Fibroblast of skin of left quadriceps (primary cell): ENCODE results near the gene HIRIP3.

ENCODE experiments used
- DNase-seq, 2 experiments: peaks; one replicate each; pipeline ENCODE4 v3.0.0-alpha.2; 2013; ENCODE audit warnings: low read depth in 2 of 2

The HIRIP3 gene

DNA sequence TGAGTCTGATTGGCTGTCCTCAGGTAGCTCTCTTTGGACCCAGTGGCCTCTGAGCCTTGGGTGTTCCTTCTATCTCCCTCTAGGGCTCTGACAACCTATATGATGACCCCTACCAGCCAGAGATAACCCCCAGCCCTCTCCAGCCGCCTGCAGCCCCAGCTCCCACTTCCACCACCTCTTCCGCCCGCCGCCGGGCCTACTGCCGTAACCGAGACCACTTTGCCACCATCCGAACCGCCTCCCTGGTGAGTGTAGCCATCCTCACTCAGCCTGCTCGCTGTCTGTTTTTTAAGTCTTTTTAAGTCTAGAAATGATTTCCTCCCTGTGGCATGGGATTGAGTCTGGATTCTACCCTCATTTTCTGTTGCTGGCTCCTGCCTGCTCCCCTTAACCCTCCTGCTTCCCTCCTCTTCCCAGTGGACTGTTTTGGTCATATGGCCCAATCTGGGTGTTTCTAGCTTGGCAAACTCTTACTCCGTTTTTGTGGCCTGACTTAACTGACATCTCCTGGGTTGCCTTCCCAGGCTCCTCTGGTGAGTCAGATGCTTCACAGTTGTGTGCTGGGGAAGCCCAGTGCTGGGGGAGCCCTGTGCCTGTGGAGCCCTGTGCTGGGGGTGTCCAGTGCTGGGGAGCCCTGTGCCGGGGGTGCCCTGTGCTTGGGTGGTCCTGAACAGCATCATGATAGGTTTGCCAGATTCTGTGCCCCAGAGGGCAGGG is 11.8 kb downstream of the HIRIP3 start:
- no peak for DNase-seq

DNA sequence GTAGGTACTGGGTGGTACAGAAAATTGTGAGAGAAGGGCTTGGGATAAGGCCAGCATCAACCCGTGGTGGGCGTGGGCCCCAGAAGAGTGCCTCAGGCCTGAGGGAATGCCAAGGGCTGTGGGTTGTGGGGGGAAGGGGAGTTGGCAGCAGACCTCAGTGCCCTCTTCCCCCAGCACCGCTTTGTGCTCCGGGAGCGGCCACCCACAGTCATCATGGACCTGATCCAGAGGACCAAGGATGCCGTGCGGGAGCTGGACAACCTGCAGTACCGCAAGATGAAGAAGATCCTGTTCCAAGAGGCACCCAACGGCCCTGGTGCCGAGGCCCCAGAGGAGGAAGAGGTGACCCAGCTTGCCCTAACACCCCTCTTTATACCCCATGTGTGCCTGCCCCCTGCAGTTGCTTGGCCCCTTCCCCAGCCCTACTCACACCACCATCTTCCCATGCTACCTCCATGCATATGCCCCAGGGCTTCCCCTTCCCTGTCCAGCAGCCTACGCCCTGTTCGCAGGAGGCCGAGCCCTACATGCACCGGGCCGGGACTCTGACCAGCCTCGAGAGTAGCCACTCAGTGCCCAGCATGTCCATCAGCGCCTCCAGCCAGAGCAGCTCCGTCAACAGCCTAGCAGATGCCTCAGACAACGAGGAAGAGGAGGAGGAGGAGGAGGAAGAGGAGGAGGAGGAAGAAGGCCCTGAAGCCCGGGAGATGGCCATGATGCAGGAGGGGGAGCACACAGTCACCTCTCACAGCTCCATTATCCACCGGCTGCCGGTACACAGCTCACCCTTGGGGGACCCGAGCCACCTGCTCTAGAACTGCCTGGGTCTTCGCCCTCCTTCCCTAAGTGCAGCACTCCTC is 12.6 kb downstream of the HIRIP3 start:
- DNase-seq = no peak

DNA sequence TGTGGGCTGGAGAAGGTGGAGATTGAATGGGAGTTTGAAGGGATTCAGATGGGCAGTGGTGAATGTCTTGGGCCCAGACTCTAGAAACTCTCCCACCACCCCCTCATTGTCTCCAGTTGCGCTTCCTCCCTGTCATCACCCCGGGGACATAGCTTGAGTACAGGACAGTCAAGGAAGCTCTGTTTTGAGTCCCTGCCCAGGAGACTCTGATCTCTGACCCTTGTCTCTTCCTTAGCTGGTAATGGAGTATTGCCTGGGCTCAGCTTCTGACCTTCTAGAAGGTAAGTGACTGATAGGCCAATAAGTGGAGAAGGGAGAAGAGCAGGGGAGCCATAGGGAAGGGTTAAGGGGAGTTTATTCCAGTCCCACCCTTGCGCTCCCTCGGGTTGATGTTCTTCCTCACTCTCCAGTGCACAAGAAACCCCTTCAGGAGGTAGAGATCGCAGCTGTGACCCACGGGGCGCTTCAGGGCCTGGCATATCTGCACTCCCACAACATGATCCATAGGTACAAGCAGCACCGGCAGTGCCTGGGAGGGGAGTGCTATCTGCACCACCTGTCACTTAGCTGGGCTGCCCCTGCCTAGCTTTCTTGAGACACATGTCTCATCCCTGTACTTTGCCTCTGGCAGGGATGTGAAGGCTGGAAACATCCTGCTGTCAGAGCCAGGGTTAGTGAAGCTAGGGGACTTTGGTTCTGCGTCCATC is 16.7 kb downstream of the HIRIP3 start:
- DNase-seq = no peak

DNA sequence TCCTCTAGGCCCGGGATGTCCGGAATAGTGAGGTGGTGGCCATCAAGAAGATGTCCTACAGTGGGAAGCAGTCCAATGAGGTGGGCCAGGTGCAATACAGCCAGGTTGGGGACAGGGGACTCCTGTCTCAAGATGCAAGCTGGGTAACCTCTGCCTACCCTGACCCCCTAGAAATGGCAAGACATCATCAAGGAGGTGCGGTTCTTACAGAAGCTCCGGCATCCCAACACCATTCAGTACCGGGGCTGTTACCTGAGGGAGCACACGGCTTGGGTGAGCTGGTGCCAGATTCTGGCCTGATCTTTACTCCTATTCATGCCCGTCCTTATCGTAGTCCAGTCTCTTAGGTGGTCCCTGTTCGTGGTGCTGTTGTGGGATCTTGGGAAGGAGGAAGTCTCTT is 17.3 kb downstream of the HIRIP3 start:
- no peak for DNase-seq

DNA sequence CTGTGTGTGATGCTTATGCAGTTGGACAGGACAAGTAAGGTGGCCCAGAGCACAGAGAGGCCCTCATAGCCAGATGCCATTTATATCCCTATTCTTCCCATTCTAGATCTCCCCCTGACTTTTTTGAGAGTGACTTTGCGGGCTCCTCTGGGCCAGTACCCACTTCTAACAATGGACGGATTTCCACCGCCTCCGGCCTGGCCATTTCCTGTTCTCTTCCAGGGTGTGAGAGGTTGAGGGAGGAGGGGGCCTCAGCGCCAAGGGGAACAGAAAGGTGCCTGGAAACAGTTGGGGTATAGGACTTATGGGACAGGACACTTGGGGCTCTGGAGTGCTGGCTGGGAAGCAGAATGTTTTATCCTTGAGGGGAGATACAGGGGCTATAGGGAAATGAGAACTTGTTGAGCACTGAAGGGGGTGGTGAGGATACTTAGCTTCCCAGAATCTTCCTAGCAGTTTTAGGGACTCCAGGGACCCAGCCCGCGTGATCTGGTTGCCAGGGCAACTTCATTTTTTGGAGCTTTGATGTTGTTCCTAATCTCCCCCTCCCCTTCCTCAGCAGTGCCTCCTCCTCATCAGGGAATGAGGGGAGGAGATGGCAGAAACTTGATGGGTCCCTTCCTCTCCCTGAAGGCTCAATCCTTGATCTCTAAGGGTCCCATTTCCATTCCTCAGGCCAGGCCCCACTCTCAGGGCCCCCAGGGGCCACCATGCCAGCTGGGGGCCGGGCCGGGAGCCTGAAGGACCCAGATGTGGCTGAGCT is 18.2 kb downstream of the HIRIP3 start:
- no peak for DNase-seq

DNA sequence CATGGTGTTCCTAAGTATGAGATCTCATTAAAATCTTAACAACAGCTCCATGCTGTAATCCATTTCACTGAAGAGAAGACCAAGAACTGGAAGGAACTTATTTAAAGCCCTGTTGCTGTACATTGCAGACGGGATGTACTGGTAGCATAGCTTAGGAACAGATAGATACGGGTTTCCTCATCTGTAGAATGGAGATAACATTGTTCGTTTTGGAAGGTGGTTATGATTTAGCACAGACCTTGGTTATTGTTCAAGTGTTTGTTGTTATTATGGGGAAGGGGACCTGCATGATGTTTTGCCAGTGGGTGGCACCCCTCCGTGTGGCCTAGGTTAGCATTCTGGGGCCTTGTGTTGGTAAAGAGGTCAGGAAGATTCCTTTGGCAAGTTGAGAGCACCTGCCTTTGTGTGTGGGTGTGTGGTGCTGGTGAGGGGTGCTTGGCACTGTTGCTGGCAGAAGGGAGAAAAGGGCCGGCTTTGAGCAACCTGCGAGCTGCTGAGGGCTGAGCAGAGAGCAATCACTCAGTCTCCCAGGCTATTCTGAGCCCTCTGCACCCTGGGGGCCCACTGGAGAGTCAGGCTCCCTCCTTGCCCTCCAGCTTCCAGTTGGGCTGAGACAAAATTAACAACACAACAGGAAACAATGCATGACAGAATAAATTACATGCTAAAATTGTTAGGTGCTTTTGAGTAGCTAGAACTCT is 19.5 kb downstream of the HIRIP3 start:
- no peak for DNase-seq

DNA sequence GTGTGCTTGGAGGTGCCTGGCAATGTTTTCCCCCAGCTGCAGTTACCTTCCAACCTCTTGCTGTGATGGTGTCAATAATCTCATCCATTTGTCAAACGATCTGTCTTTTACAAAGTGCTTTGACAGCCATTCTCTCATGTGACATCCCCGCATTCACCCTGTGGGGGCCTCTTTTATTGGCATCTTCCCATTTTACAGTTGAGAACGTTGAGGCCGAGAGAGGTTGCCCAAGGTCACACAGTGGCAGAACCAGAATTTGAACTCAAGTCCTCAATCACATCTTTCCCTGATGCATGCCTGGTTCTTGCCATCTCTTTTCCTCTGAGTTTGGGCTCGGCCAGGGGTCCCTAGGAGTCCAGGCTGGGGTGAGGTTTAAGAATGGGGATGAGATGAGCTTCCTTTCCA is 20.3 kb downstream of the HIRIP3 start:
- no peak for DNase-seq

DNA sequence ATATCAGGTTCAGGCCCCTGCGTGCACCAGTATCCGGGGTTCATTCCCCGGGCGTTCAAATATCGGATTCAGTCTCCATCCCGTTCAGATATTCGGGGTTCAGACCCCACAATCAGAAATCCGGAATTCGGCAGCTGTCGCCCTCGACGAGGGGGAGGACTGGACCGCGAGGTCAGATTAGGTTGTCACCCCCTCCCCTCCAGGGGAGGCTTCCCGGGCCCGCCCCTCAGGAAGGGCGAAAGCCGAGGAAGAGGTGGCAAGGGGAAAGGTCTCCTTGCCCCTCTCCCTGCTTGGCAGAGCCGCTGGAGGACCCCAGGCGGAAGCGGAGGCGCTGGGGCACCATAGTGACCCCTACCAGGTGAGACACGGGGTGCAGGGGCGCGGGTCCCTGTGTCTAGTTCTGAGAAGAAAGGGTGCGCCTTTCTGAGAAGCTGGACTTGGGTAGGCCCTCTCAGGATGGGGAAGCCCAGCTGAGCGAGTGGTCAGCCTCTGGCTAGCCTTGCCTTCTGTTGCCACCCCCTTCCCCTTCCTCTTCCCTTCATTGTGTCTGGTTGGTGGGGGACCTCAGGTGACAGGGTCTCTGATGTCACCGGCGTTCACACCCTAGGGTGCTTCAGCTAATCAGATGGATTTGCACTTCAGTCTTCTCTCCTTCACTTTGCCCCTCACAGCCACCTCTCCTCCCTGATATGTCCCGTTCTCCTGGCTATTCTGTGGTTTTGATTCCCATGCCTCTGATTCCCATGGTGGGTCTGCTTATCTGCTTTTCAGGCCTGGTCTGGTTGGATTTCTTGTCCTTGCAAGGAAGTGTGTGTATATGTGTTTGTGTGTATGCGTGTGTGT is 20.9 kb downstream of the HIRIP3 start:
- no peak for DNase-seq

DNA sequence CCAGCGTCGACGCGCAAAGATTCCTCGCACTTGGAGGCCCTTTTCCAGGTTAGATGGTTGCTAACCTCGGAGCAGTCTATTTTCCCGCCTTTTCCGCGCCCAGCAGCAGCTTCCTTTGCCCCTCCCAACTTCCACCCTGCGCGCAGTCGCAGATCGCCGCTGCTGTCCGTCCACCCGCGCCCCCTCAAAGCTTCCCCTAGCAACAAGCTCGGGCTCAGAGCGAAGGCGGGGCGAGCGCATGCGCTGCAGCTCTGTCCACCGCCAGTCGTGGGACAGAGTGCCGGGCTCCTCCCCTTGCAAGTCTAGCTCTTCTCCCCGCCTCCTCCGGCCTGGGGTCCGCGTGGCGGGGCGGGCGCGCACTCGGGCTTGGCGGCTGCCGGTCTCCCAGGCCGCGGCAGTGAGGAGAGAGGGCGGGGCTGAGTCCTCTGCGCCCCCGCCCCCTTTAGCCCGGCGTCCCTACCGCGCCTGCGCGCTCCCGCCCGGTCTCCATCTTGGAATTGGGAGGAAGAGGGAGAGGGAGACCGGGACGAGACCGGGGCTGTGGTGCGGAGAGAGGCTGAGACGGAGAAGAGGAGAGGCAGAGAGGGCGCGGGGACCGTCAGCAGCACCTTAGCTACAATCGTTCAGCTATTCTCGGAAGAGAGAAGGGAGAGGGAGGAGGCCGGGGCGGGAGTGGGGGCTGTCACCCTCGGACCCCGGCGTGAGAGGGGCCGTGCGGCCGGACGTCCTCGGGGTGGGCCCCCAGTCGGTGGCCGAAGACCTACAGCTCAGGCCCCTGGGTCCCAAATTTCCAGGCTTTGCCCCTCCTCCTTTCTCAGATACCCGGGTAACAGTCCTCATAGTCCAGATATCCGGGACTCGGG is 21.8 kb downstream of the HIRIP3 start, which contains the start of gene TAOK2:
TAOK2 (plus strand) TSS at position 485 of the 863 bp plus-strand sequence. CDS start 3,905 bp downstream, outside the sequence.
- DNase-seq = peak; percentile 98 to 99

DNA sequence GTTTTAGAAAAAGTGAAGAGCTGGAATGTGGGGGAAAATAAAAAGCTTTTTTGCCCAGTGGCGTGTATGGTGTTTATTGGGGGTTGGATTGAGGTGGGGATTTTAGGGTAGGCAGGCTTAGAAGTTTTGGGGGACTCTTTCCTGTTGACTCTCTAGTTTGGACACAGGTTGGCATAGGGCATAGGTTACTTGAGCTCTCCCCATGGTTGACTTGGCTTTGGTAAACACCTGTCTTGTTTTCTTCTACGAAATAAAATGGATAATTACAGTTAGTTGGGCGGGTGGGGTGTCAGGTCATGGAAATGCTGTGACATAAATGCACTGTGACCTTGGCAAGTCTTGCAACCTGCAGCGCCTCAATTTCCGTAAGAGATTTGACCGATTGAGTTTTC is 22.4 kb downstream of the HIRIP3 start:
- DNase-seq = no peak

DNA sequence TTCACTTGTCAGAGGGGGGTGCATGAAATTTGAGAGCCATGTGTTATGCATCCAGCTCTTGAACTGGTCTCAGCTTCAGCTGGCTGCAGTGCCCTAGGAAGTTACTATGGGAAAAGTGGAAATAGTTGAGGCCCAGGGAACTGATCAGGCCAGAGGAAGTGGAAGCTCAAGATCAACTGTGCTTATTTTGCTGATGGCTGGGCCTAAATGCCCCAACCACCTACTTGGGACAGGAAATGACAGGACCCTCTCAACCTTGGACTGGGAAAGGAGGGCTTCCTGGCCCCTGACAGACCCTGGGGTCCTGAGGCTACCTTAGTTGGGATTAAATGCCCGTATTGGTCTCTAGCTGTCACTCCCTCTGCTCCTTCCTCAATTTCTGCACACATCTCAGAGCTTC is 22.9 kb downstream of the HIRIP3 start:
- no peak for DNase-seq

DNA sequence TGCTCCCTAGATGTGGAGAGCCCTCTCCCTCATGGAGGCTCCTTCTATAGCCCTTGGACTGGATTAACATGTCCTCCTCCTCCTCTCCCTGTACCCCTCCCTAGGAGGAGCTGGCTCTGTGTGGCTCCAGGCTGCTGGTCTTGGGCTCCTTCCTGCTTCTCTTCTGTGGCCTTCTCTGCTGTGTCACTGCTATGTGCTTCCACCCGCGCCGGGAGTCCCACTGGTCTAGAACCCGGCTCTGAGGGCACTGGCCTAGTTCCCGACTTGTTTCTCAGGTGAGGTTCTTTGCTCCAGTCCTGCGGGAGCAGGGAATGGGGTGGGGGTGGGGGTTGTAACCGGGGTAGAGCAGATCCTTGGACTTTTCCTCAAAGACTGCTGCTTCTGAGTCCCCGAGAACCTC is 24.1 kb downstream of the HIRIP3 start:
- no peak for DNase-seq

DNA sequence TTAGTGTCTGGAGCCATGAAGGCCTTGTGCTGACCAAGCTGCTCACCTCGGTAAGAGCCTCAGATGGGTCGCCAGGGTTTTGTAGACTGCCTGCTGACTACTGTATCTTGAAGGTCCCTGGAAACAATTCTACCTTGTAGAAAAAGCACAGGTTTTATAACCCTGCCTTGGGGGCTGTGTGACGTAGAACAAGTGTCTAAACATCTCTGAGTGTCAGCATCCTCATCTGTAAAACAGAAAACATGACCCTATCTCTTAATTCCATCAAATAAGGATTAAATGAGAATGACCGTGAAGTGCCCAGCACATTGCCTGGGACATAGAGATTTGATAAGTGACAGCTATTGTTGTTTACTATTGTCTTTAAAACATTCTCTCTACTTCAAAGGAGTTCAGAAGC is 27.2 kb downstream of the HIRIP3 start:
- DNase-seq = no peak

DNA sequence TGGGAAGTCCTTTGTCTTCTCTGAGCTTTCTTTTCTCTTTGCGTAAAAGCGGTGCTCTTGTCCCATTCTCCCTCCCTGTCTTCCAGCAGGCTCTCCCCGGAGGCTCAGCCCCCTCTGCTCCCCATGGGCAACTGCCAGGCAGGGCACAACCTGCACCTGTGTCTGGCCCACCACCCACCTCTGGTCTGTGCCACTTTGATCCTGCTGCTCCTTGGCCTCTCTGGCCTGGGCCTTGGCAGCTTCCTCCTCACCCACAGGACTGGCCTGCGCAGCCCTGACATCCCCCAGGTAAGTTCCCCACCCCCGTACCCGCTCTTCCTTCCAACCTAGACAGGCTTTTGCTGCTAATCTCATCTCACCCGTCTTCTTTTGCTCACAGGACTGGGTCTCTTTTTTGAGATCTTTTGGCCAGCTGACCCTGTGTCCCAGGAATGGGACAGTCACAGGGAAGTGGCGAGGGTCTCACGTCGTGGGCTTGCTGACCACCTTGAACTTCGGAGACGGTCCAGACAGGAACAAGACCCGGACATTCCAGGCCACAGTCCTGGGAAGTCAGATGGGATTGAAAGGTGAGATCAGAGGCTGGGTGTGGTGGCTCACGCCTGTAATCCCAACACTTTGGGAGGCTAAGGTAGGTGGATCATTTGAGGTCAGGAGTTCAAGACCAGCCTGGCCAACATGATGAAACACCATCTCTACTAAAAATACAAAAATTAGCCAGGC is 32.2 kb downstream of the HIRIP3 start:
- no peak for DNase-seq

DNA sequence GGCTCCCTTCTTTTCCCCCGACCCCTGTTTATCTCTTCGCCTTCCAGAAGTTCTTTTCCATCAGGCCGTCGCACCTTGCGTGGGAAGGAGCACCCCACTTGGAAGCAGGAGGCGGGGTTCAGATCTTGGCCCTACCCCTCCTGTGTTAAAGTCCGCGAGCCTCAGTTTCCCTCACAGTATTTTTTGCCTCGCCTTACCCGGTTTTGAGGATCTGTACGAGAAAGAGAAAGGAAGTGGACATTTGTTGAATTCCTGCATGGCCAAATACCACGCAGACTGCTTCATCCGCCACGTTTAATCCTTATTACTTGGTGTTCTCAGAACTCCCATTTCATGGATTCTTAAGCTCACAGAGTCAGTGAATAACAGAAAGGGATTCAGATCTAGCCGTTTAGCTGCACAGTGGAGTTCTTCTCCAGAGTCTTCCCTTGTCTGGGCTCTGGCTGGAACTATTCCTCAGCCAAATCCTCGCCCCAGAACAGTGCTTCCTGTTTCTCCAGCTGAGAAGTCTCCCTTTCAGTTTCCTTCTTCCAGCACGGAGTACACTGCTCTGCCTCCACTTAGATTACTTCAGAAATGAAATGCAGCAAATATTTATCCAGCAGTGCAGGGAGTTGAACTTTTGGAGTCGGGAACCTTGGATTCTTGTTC is 32.9 kb downstream of the HIRIP3 start:
- no peak for DNase-seq

DNA sequence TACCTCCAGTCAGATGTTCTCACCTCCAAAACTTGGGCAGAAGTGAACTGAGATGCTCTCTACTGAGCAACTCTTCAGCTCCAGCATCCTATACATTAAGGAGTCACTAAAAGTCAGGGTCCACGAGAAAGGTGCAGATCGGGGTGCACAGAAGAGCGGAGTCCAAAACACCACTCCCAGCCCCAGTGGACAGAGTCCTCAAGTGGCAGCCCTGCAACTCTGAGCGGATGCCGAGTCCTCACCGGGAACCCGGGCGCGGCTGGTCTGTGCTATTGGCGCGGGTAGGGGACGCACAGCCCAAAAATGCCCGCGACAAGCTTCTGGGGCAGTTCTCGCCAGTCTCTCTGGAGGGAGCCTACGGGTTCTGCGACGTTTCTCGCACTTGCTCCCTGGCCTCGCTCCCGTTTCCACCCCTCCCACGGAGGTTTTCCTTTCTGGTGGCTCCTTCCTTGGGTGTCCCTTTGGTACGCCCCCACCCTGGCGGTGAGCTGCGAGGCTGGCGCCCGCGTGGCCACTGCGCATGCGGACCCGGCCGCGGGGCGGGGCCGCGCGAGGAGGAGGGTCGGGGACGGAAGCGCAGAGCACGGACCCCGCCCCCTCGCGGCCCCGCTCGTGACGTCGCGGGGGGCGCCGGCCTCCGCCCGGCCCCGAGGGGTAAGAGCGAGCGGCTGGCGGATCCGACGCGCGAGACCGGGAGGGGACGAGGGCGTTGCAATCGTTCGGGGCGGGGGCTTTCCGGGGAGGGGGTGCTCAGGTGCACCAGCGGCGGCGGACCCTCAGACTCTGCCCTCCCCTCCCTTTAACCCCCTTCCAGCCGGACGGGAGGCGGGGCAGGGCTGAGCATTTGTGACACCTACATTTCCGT is 33.7 kb downstream of the HIRIP3 start, which contains the start of gene TMEM219:
TMEM219 (plus strand) TSS at position 601 of the 865 bp plus-strand sequence. CDS start 1,065 bp downstream, outside the sequence.
- peak; percentile 79 to 81 for DNase-seq

DNA sequence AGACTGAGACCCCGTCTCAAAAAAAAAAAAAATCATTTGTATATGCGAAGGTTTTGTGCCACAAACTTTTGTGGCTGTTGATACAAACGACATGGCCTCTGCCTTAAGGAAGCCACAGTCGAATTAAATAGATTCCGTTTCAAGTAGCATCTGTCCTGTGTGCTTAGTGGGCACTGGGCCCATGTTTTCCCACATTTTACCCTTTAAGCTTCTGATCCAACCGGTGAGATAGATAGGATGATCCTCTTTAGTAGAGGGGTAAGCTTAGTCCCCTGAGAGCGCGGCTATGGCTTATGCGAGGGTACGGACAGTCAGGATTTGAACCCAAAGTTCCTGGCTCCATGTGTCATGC is 34.3 kb downstream of the HIRIP3 start:
- DNase-seq = no peak
